A549 (cell line): ENCODE results near the gene KMO. TPM values are rescaled to one million over a fixed set of nuclear protein-coding genes. Genes with fewer than 3 reads are reported as not detected.
A peak's percentile ranks its signal among the peaks of the same experiment; 100 is the strongest.

ENCODE experiments used
- ATAC-seq, 2 experiments: fragments of 200-7000 bp in 1 of 2; fragments of >200 bp in 1 of 2; cut with Nextera tagmentation in 1 of 2; cut with Tn5 transposase in 1 of 2; 3 replicates each; pipeline versions ENCODE4 v1.8.0 to v1.9.1; 2018 to 2020; ENCODE audit warnings: mild to moderate bottlenecking in 1 of 2, moderate library complexity in 1 of 2
- CTCF ChIA-PET: fragments of 300-600 bp; sonication (Branson Sonifier 250); formaldehyde crosslinking; extraction: SDS; loops from one replicate; lab custom pipeline; 2021; ENCODE audit warnings: antibody characterized with exemption, inconsistent platforms; lab: Yijun Ruan, JAX
- POLR2A ChIA-PET: fragments of 350-600 bp; formaldehyde crosslinking; extraction: SDS; loops from one replicate; lab custom pipeline; 2021; ENCODE audit warnings: antibody characterized with exemption, inconsistent platforms; lab: Yijun Ruan, JAX
- DNase-seq, 2 experiments: peaks; one replicate each; pipeline versions ENCODE4 v3.0.0 to v3.0.0-alpha.2; 2011 to 2016; ENCODE audit warnings: low read depth in 1 of 2, low spot score in 1 of 2
- FAIRE-seq: peaks from 2 replicates; lab custom pipeline; 2011; peaks lifted over from hg19 to GRCh38; lab: Jason Lieb, UNC
- H3K27ac ChIP-seq, 2 experiments: fragments of >200 bp; sonication (Bioruptor Twin); formaldehyde crosslinking; 3 replicates each; pipeline ENCODE4 v1.5.1; 2016 to 2017
- H3K4me1 ChIP-seq: fragments of >200 bp; sonication (Bioruptor Twin); formaldehyde crosslinking; 3 replicates; pipeline ENCODE4 v1.6.1; 2016
- H3K4me2 ChIP-seq: fragments of >200 bp; sonication (Bioruptor Twin); formaldehyde crosslinking; 3 replicates; pipeline ENCODE4 v1.6.1; 2016
- H3K4me3 ChIP-seq: fragments of >200 bp; sonication (Bioruptor Twin); formaldehyde crosslinking; 3 replicates; pipeline ENCODE4 v1.5.1; 2016
- H3K9me3 ChIP-seq: fragments of >200 bp; sonication (Bioruptor Twin); formaldehyde crosslinking; 3 replicates; pipeline ENCODE4 v1.6.1; 2016
- ATOH8 ChIP-seq: fragments of 250-450 bp; sonication (Bioruptor Pico); IDR thresholded peaks from 2 replicates; pipeline ENCODE4 v1.5.0; 2020; ENCODE audit warnings: low read depth, mild to moderate bottlenecking, moderate library complexity
- BCL3 ChIP-seq: fragments of >200 bp; sonication (Bioruptor Twin); formaldehyde crosslinking; IDR thresholded peaks from 3 replicates; pipeline ENCODE4 v1.6.1; 2016
- BHLHE40 ChIP-seq: IDR thresholded peaks from 2 replicates; pipeline ENCODE4 v1.6.1; 2012; ENCODE audit warnings: low read depth, low read length, inconsistent platforms
- CBX2 ChIP-seq: fragments of 200-600 bp; sonication (generic); IDR thresholded peaks from 2 replicates; pipeline ENCODE4 v1.6.1; 2016; ENCODE audit warnings: low read depth, mild to moderate bottlenecking, borderline replicate concordance
- E2F6 ChIP-seq: IDR thresholded peaks from 2 replicates; pipeline ENCODE4 v1.6.1; 2012; ENCODE audit warnings: low read depth, borderline replicate concordance
- EHF ChIP-seq: fragments of 250-450 bp; sonication (Bioruptor Pico); IDR thresholded peaks from 2 replicates; pipeline ENCODE4 v1.5.0; 2020; ENCODE audit warnings: mild to moderate bottlenecking
- FOSL2 ChIP-seq, 2 experiments: fragments of 450-650 bp in 1 of 2; fragments of >200 bp in 1 of 2; sonication (Bioruptor Twin) in 1 of 2; formaldehyde crosslinking; IDR thresholded peaks; 2 replicates each; pipeline versions ENCODE4 v1.5.0 to v1.6.1; 2016 to 2020; ENCODE audit warnings: mild to moderate bottlenecking in 1 of 2, moderate library complexity in 1 of 2
- GATA3 ChIP-seq: IDR thresholded peaks from 2 replicates; pipeline ENCODE4 v1.6.1; 2012; ENCODE audit warnings: borderline replicate concordance
- HDAC2 ChIP-seq: fragments of 200-600 bp; sonication (generic); IDR thresholded peaks from 2 replicates; pipeline ENCODE4 v1.6.1; 2016
- HEYL ChIP-seq: fragments of 250-450 bp; sonication (Bioruptor Pico); IDR thresholded peaks from 2 replicates; pipeline ENCODE4 v1.8.0; 2021; ENCODE audit warnings: mild to moderate bottlenecking, moderate library complexity
- HOXA7 ChIP-seq: fragments of 250-450 bp; sonication (Bioruptor Pico); IDR thresholded peaks from 2 replicates; pipeline ENCODE4 v1.5.0; 2020; ENCODE audit warnings: mild to moderate bottlenecking, moderate library complexity
- HOXB13 ChIP-seq: fragments of 250-450 bp; sonication (Bioruptor Pico); IDR thresholded peaks from 2 replicates; pipeline ENCODE4 v1.5.0; 2020; ENCODE audit warnings: low read depth, mild to moderate bottlenecking, moderate library complexity
- JUN ChIP-seq, 2 experiments: fragments of >200 bp; sonication (Bioruptor Twin); formaldehyde crosslinking; IDR thresholded peaks; 2 replicates in 1 of 2; 3 replicates in 1 of 2; pipeline ENCODE4 v1.6.1; 2016 to 2017
- JUNB ChIP-seq: fragments of >200 bp; sonication (Bioruptor Twin); formaldehyde crosslinking; IDR thresholded peaks from 2 replicates; pipeline ENCODE4 v1.6.1; 2016
- KDM5A ChIP-seq: fragments of 200-600 bp; sonication (generic); IDR thresholded peaks from 2 replicates; pipeline ENCODE4 v1.6.1; 2016; ENCODE audit warnings: antibody characterized with exemption, mild to moderate bottlenecking
- MAFK ChIP-seq: fragments of 450-650 bp; IDR thresholded peaks from 2 replicates; pipeline ENCODE4 v1.6.1; 2014; ENCODE audit not compliant: partially characterized antibody
- MAX ChIP-seq: IDR thresholded peaks from 2 replicates; pipeline ENCODE4 v1.6.1; 2012
- NFE2L2 ChIP-seq: fragments of 150-350 bp; conservative IDR thresholded peaks from 2 replicates; pipeline ENCODE4 v1.6.1; 2014; ENCODE audit warnings: low read length
- PHF8 ChIP-seq: fragments of 200-600 bp; sonication (generic); IDR thresholded peaks from 2 replicates; pipeline ENCODE4 v1.6.1; 2016; ENCODE audit warnings: low read depth, mild to moderate bottlenecking, antibody characterized with exemption, moderate library complexity, borderline replicate concordance
- POLR2A ChIP-seq: IDR thresholded peaks from 2 replicates; pipeline ENCODE4 v1.6.1; 2012; ENCODE audit warnings: mild to moderate bottlenecking, low read length
- RCOR1 ChIP-seq: fragments of 150-350 bp; IDR thresholded peaks from 2 replicates; pipeline ENCODE4 v1.6.1; 2014; ENCODE audit warnings: antibody characterized with exemption, low read length, low read depth
- RFX5 ChIP-seq: fragments of 450-650 bp; IDR thresholded peaks from 2 replicates; pipeline ENCODE4 v1.7.1; 2014; ENCODE audit warnings: antibody characterized with exemption, mild to moderate bottlenecking, moderate library complexity
- RNF2 ChIP-seq: fragments of 200-600 bp; sonication (generic); IDR thresholded peaks from 2 replicates; pipeline ENCODE4 v1.6.1; 2016; ENCODE audit warnings: low read depth, mild to moderate bottlenecking, antibody characterized with exemption, moderate library complexity, borderline replicate concordance
- TFCP2L1 ChIP-seq: fragments of 250-450 bp; sonication (Bioruptor Pico); IDR thresholded peaks from 2 replicates; pipeline ENCODE4 v1.5.0; 2021; ENCODE audit warnings: mild to moderate bottlenecking
- WGBS: methylation state at CpG from one replicate; pipeline ENCODE4 v1.1.6; 2017; ENCODE audit errors: missing lambda C conversion rate; 5-methylcytosine and 5-hydroxymethylcytosine counted together
- polyA plus RNA-seq, 4 experiments: library from polyadenylated mRNA; depleted of rRNA in 3 of 4; stranded (reverse); fragments of >200 nt; fragmentation: RNase III in 1 of 4; extraction: RNeasy Plus Mini Kit Qiagen cat#74134 plus additional on column Dnase treatment in 1 of 4; gene quantifications; 2 replicates in 3 of 4; 3 replicates in 1 of 4; pipeline ENCODE4 v1.2.3, GENCODE V29; 2011 to 2017

KMO gene
- polyA plus RNA-seq, 2 of the 4 experiments (the other 2 are of a cell fraction), result 0.35 to 0.47 TPM

- no peak for ATAC-seq
- Histone ChIP-seq H3K27ac (no peak overlapping the region), H3K4me1 (no peaks in the 10 kb centered on the region), H3K9me3 (no peaks in the 10 kb centered on the region), H3K4me3 (no peak overlapping the region), H3K4me2 (no peak overlapping the region)
- no peak for FAIRE-seq
- 88% methylated on average over 2 of the region's 2 CpGs for WGBS
- TF ChIP-seq HEYL (no peak), FOSL2 (IDR thresholded peaks at IDR 0.05) (no peak), FOSL2 (CRISPR knock-in tag; IDR thresholded peaks at IDR 0.05) (no peak)
- ChIA-PET CTCF (interaction anchor here (0.9 to 1.4 kb wide), 3 partner anchors 8 to 619 kb away, joined by 3 to 4 read pairs (median 3); no protein-coding TSS in a partner anchor), POLR2A (no interaction called here)
- DNase-seq, result no peak
Observed at GRCh38 chr1:241507189-241507863, 24.9 kb upstream of the KMO start.

- no peak overlapping the region for H3K4me3 ChIP-seq
- ATAC-seq (no peak), FAIRE-seq (no peak), DNase-seq (no peak)
- CTCF ChIA-PET, result interaction anchor here (0.7 kb wide), 1 partner anchor 12 kb away, joined by 3 read pairs; no protein-coding TSS in a partner anchor
- no peak overlapping the region for H3K4me2 ChIP-seq
- TF ChIP-seq CBX2 (no peak), NFE2L2 (no peak), RFX5 (no peak), RNF2 (no peak), JUNB (no peak), HOXB13 (CRISPR knock-in tag) (no peak), HDAC2 (no peak)
- no peaks in the 10 kb centered on the region for H3K9me3 ChIP-seq
- H3K4me1 ChIP-seq, result peaks cover 10% of the 10 kb centered on the region; the same call in 2 of the 3 replicates
- POLR2A ChIA-PET, result interaction anchor here (0.6 kb wide), 1 partner anchor 477 kb away, joined by 3 read pairs; no protein-coding TSS in a partner anchor
- WGBS, result 93% methylated on average over 5 of the region's 5 CpGs
- no peak overlapping the region for H3K27ac ChIP-seq
Observed at GRCh38 chr1:241513378-241513777, 18.8 kb upstream of the KMO start.

GRCh38 chr1:241518476-241519307 is 13.5 kb upstream of the KMO start:
- CTCF ChIA-PET, result interaction anchor here (1.0 to 1.9 kb wide), 4 partner anchors 11 to 552 kb away, joined by 3 to 10 read pairs (median 6); no protein-coding TSS in a partner anchor
- H3K4me3 ChIP-seq, result peak overlapping the region; percentile 96
- POLR2A ChIA-PET, result interaction anchor here (0.5 to 1.5 kb wide), 4 partner anchors 10 to 471 kb away, joined by 3 to 5 read pairs (median 4); no protein-coding TSS in a partner anchor
- peak overlapping the region; percentile 92 for H3K4me2 ChIP-seq
- TF ChIP-seq EHF (CRISPR knock-in tag) (no peak), TFCP2L1 (CRISPR knock-in tag) (no peak), MAFK (peak; percentile 38), BHLHE40 (no peak), RCOR1 (no peak)
- no peaks in the 10 kb centered on the region for H3K9me3 ChIP-seq
- 6% methylated on average over 13 of the region's 28 CpGs for WGBS
- FAIRE-seq, result no peak
- ATAC-seq, result peak; percentile 72
- H3K27ac ChIP-seq, result peak overlapping the region; percentile 82 to 96
- DNase-seq, result no peak
- peaks cover 10% of the 10 kb centered on the region; the same call in 2 of the 3 replicates for H3K4me1 ChIP-seq

- DNase-seq (peak; percentile 92 to 98), ATAC-seq (peak; percentile 97 to 98), FAIRE-seq (peak; percentile 68)
- Histone ChIP-seq H3K9me3 (no peaks in the 10 kb centered on the region), H3K4me1 (peaks cover 10% of the 10 kb centered on the region; the same call in 2 of the 3 replicates), H3K4me2 (peak within 1 kb of the TSS; percentile 92), H3K27ac (peak within 1 kb of the TSS; percentile 82 to 96), H3K4me3 (peak within 1 kb of the TSS; percentile 96)
- ChIA-PET CTCF (interaction anchor here (0.7 to 1.9 kb wide), 3 partner anchors 11 to 910 kb away, joined by 3 to 10 read pairs (median 9); no protein-coding TSS in a partner anchor), POLR2A (interaction anchor here (0.5 to 1.5 kb wide), 5 partner anchors 9 to 337 kb away, joined by 3 to 7 read pairs (median 4); partner anchors contain the start of genes CHML and OPN3)
- WGBS, result under 1% methylated on average over 19 of the region's 70 CpGs
- TF ChIP-seq POLR2A (peak; percentile 90), GATA3 (0 out of 2 replicates have a peak, but pooled peaks have one; percentile 23), ATOH8 (no peak), FOSL2 (IDR thresholded peaks at IDR 0.05) (no peak), FOSL2 (CRISPR knock-in tag; IDR thresholded peaks at IDR 0.05) (no peak), HEYL (no peak), PHF8 (peak; percentile 64; the same call in 1 of the 2 replicates), HOXA7 (CRISPR knock-in tag) (no peak), BCL3 (peak; percentile 64; the same call in 1 of the 3 replicates), CBX2 (no peak), E2F6 (peak; percentile 51; the same call in 1 of the 2 replicates), MAX (peak; percentile 82), JUN (IDR thresholded peaks at IDR 0.05) (peak in 1 of 2 experiments; percentile 27; a peak in 2 of 5 replicates), KDM5A (peak; percentile 33; the same call in 1 of the 2 replicates)
Observed at GRCh38 chr1:241519308-241520079, 12.7 kb upstream of the KMO start, which contains the start of gene FH. Gene FH, minus strand, starts transcription at chr1:241519755. Its CDS starts 33 bp downstream, at chr1:241519722.
